CD14-positive monocyte (primary cell): ENCODE results near the gene PEG3. TPM values are rescaled to one million over a fixed set of nuclear protein-coding genes. Genes with fewer than 3 reads are reported as not detected.

Experiments used
- DNase-seq, 3 donors: peaks; one replicate each; pipeline ENCODE4 v3.0.0-alpha.2; 2011 to 2022
- H2AFZ ChIP-seq: 2 replicates; pipeline ENCODE4 v1.6.0; 2012; ENCODE audit warnings: mild to moderate bottlenecking, low read depth, low read length, inconsistent platforms; ENCODE audit not compliant: insufficient read depth, poor library complexity, severe bottlenecking
- H3K27ac ChIP-seq, 2 donors: 1 replicate in 1 of 2; 2 replicates in 1 of 2; pipeline ENCODE4 v1.5.1; 2012 to 2013; ENCODE audit warnings: low read length in 2 of 2, control low read depth in 1 of 2, inconsistent platforms in 1 of 2, low read depth in 1 of 2, mild to moderate bottlenecking in 1 of 2
- H3K27me3 ChIP-seq, 2 donors: one replicate each; pipeline versions ENCODE4 v1.6.0 to v1.6.1; 2011 to 2013; ENCODE audit warnings: low read length in 2 of 2; ENCODE audit not compliant: control insufficient read depth in 2 of 2, insufficient read depth in 2 of 2
- H3K36me3 ChIP-seq, 2 donors: replicated peaks in 1 of 2; 1 replicate in 1 of 2; 2 replicates in 1 of 2; pipeline versions ENCODE4 v1.5.1 to v1.6.1; 2012 to 2013; ENCODE audit warnings: low read length in 2 of 2, control low read depth in 1 of 2, inconsistent platforms in 1 of 2, mild to moderate bottlenecking in 1 of 2; ENCODE audit not compliant: insufficient read depth in 2 of 2, control insufficient read depth in 1 of 2
- H3K4me1 ChIP-seq, 2 donors: 1 replicate in 1 of 2; 2 replicates in 1 of 2; pipeline versions ENCODE4 v1.5.1 to v1.6.1; 2012 to 2013; ENCODE audit warnings: low read length in 2 of 2, control low read depth in 1 of 2, inconsistent platforms in 1 of 2, mild to moderate bottlenecking in 1 of 2, moderate library complexity in 1 of 2; ENCODE audit not compliant: insufficient read depth in 2 of 2, control insufficient read depth in 1 of 2
- H3K4me2 ChIP-seq: replicated peaks from 2 replicates; pipeline ENCODE3; 2012; ENCODE audit warnings: low read length, moderate library complexity, mild to moderate bottlenecking; ENCODE audit not compliant: poor library complexity, severe bottlenecking; ENCODE audit errors: extremely low read depth
- H3K4me3 ChIP-seq, 3 experiments: fragments of 200-600 bp in 1 of 3; sonication (generic) in 1 of 3; replicated peaks in 1 of 3; 1 replicate in 2 of 3; 2 replicates in 1 of 3; pipeline ENCODE4 v1.5.1; 2011 to 2013; ENCODE audit warnings: low read length in 3 of 3, mild to moderate bottlenecking in 3 of 3, control low read depth in 2 of 3, low read depth in 2 of 3, inconsistent platforms in 1 of 3, moderate library complexity in 1 of 3
- H3K79me2 ChIP-seq: 2 replicates; pipeline ENCODE4 v1.6.0; 2012; ENCODE audit warnings: mild to moderate bottlenecking, control low read depth, inconsistent platforms, low read length, moderate library complexity; ENCODE audit not compliant: insufficient read depth
- H3K9ac ChIP-seq: 2 replicates; pipeline ENCODE4 v1.6.0; 2017; ENCODE audit warnings: low read length, mild to moderate bottlenecking; ENCODE audit not compliant: insufficient read depth, poor library complexity, severe bottlenecking
- H3K9me3 ChIP-seq, 2 donors: replicated peaks in 1 of 2; 1 replicate in 1 of 2; 2 replicates in 1 of 2; pipeline versions ENCODE4 v1.5.1 to v1.6.1; 2012 to 2013; ENCODE audit warnings: low read length in 2 of 2, control low read depth in 1 of 2; ENCODE audit not compliant: control insufficient read depth in 1 of 2, insufficient read depth in 1 of 2
- H4K20me1 ChIP-seq: 2 replicates; pipeline ENCODE4 v1.6.0; 2012; ENCODE audit warnings: mild to moderate bottlenecking, low read length, control low read depth, moderate library complexity; ENCODE audit not compliant: insufficient read depth
- H3K27ac Mint-ChIP-seq, 7 donors: one replicate each; pipeline ENCODE4 v1.8.0; 2020; ENCODE audit warnings: mild to moderate bottlenecking in 7 of 7, mixed read lengths in 7 of 7, moderate library complexity in 6 of 7, inconsistent platforms in 2 of 7
- H3K27me3 Mint-ChIP-seq, 3 donors: one replicate each; pipeline ENCODE4 v1.8.0; 2021 to 2022; ENCODE audit warnings: low read depth in 3 of 3, mild to moderate bottlenecking in 3 of 3, mixed read lengths in 3 of 3, moderate library complexity in 3 of 3, inconsistent platforms in 1 of 3
- H3K36me3 Mint-ChIP-seq, 2 donors: one replicate each; pipeline ENCODE4 v1.8.0; 2020; ENCODE audit warnings: mixed read lengths in 2 of 2, inconsistent platforms in 1 of 2, mild to moderate bottlenecking in 1 of 2
- H3K4me1 Mint-ChIP-seq: one replicate; pipeline ENCODE4 v1.8.0; 2020; ENCODE audit warnings: mild to moderate bottlenecking, mixed read lengths
- H3K4me3 Mint-ChIP-seq, 2 donors: one replicate each; pipeline ENCODE4 v1.8.0; 2020; ENCODE audit warnings: mild to moderate bottlenecking in 2 of 2, mixed read lengths in 2 of 2, moderate library complexity in 1 of 2
- H3K9me3 Mint-ChIP-seq, 7 donors: one replicate each; pipeline ENCODE4 v1.8.0; 2020 to 2022; ENCODE audit warnings: mixed read lengths in 7 of 7, mild to moderate bottlenecking in 6 of 7, moderate library complexity in 6 of 7, inconsistent platforms in 2 of 7
- WGBS: methylation state at CpG from one replicate; pipeline ENCODE4 v1.1.5; 2013; ENCODE audit warnings: missing lambda C conversion rate; ENCODE audit not compliant: insufficient coverage; 5-methylcytosine and 5-hydroxymethylcytosine counted together
- intact Hi-C, 2 donors: fragments of 100-400 bp; cut with micrococcal nuclease; formaldehyde crosslinking; loops; one replicate each; pipeline versions ENCODE4 v1.15.0 to v1.15.1; 2023
- polyA plus RNA-seq, 3 donors: library from polyadenylated mRNA; depleted of rRNA in 1 of 3; unstranded in 2 of 3; stranded (reverse) in 1 of 3; fragments of 300-500 nt in 2 of 3; fragments of >200 nt in 1 of 3; fragmentation: Illumina TruSeq in 2 of 3; gene quantifications; 1 replicate in 2 of 3; 2 replicates in 1 of 3; pipeline ENCODE4 v1.2.3, GENCODE V29; 2012 to 2021
- TF ChIP-seq, protein P1 (sequence below): fragments of 200-600 bp; IDR thresholded peaks from one replicate; pipeline ENCODE4 v1.8.0; 2022; ENCODE audit warnings: antibody characterized with exemption, mild to moderate bottlenecking

Gene PEG3
- polyA plus RNA-seq, 3 donors, result 0.05 to 0.07 TPM; not detected in 1

DNA sequence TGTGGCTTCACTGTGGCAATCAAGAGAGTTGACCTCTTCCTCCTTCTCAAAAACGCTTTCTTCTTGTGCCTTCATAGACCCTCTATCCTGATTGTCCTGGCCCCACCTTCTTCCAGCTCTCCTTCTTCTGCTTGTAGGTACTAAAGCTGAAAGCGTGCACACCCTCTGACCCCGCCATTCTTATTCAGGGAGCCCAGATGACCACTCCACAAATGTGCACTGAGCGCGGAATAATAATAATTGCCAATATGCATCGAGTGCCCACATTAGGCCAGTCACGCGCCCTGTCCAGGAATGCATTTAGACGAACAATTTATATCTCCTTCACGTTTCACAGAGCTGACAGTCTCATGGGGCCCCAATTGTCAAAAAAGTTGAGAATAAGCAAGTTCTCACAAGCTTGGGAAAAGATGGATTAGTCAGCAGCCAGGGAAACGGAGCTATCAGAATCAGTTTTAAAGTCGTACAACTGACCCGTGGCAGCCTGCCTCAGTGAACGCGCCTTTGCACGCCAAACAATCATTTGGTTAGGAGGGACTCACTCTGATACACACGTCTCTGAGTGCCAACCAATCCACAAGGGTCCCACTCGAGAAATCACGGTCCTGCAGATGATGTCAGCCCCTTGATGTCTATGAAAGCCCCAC lies 36.7 kb upstream of the PEG3 start:
- Mint-ChIP-seq H3K27me3 (no peaks in the 10 kb centered on the region), H3K27ac (no peak overlapping the region), H3K36me3 (no peaks in the 10 kb centered on the region), H3K4me3 (no peak overlapping the region), H3K4me1 (no peaks in the 10 kb centered on the region), H3K9me3 (peaks cover 31 to 92% (median 84%) of the 10 kb centered on the region in 7 donors)
- Histone ChIP-seq H3K79me2 (no peaks in the 10 kb centered on the region), H3K36me3 (no peaks in the 10 kb centered on the region), H3K27me3 (no peaks in the 10 kb centered on the region), H3K27ac (no peak overlapping the region), H3K9me3 (peaks cover 86 to 92% of the 10 kb centered on the region in 2 donors), H4K20me1 (no peaks in the 10 kb centered on the region), H3K4me2 (no peak overlapping the region), H3K4me3 (no peak overlapping the region), H2AFZ (no peak overlapping the region), H3K9ac (no peak overlapping the region), H3K4me1 (no peaks in the 10 kb centered on the region)
- intact Hi-C loops, result no loop called here
- WGBS, result 91% methylated on average over 13 of the region's 19 CpGs
- DNase-seq, result no peak
- TF ChIP-seq, protein P1, sequence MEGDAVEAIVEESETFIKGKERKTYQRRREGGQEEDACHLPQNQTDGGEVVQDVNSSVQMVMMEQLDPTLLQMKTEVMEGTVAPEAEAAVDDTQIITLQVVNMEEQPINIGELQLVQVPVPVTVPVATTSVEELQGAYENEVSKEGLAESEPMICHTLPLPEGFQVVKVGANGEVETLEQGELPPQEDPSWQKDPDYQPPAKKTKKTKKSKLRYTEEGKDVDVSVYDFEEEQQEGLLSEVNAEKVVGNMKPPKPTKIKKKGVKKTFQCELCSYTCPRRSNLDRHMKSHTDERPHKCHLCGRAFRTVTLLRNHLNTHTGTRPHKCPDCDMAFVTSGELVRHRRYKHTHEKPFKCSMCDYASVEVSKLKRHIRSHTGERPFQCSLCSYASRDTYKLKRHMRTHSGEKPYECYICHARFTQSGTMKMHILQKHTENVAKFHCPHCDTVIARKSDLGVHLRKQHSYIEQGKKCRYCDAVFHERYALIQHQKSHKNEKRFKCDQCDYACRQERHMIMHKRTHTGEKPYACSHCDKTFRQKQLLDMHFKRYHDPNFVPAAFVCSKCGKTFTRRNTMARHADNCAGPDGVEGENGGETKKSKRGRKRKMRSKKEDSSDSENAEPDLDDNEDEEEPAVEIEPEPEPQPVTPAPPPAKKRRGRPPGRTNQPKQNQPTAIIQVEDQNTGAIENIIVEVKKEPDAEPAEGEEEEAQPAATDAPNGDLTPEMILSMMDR, result no peak

DNA sequence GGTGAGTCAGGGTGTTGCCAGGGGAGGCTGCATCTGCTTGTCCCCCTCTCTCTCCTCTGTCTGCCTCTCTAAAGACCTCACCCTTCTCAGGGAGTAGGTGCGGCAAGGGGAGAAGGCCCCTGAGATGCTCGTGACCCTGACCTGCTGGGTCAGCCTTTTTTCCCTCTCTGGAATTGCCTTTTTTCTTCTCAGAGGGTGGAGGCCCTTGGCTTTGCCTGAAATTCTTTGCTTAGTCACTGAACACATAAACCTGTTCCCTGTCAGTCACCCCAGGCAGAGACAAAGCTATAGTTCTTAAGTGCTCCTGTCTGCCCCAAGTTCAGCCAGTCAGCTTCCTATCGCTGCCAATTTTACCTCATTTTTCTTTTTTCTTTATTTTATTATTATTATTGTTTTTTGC lies 35.2 kb upstream of the PEG3 start:
- Histone ChIP-seq H2AFZ (no peak overlapping the region), H3K4me1 (no peaks in the 10 kb centered on the region), H3K9ac (no peak overlapping the region), H3K4me2 (no peak overlapping the region), H4K20me1 (no peaks in the 10 kb centered on the region), H3K79me2 (no peaks in the 10 kb centered on the region), H3K27ac (no peak overlapping the region), H3K36me3 (no peaks in the 10 kb centered on the region), H3K4me3 (no peak overlapping the region), H3K27me3 (no peaks in the 10 kb centered on the region), H3K9me3 (peaks cover 89 to 92% of the 10 kb centered on the region in 2 donors)
- Mint-ChIP-seq H3K27ac (no peak overlapping the region), H3K9me3 (peaks cover 30 to 90% (median 84%) of the 10 kb centered on the region in 7 donors), H3K4me1 (no peaks in the 10 kb centered on the region), H3K4me3 (no peak overlapping the region), H3K27me3 (no peaks in the 10 kb centered on the region), H3K36me3 (no peaks in the 10 kb centered on the region)
- no CpG with 5 or more reads among the region's 3 CpGs for WGBS
- TF ChIP-seq, protein P1, result no peak
- intact Hi-C loops, result no loop called here
- no peak for DNase-seq
